Measurements from ENCODE around the gene UTS2B. TPM values are rescaled to one million over a fixed set of nuclear protein-coding genes. Genes with fewer than 3 reads are reported as not detected.

The UTS2B gene
- total and polyA plus RNA-seq, 8 donors = 0.37 to 2.1 (median 0.72) TPM; not detected in 1

DNA sequence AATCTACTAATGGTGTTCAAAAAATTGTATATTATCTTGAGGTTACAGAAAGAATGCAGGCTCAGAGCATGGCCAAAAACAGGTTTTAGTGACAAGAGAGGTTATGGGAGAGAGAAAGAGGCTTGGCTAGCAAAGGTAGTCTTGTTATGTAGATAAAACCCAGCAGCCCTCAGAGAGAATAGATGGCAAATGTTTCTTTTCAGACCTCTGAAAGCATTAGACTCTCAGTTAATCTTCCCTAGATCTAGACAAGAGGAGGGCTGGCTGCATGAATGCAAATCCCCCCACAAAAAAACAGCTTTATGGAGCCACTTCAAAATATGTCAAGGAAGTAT, 69.1 kb downstream of the UTS2B start:
- intact Hi-C loops (cut with DNase I) = no loop called here
- Histone ChIP-seq H3K27me3 (no peaks in the 10 kb centered on the region), H3K4me3 (no peak overlapping the region), H3K36me3 (no peaks in the 10 kb centered on the region), H3K9me3 (no peaks in the 10 kb centered on the region), H3K4me1 (no peaks in the 10 kb centered on the region), H3K27ac (no peak overlapping the region)
- DNase-seq = no peak
- no peak for ATAC-seq
- TF ChIP-seq, protein P1, sequence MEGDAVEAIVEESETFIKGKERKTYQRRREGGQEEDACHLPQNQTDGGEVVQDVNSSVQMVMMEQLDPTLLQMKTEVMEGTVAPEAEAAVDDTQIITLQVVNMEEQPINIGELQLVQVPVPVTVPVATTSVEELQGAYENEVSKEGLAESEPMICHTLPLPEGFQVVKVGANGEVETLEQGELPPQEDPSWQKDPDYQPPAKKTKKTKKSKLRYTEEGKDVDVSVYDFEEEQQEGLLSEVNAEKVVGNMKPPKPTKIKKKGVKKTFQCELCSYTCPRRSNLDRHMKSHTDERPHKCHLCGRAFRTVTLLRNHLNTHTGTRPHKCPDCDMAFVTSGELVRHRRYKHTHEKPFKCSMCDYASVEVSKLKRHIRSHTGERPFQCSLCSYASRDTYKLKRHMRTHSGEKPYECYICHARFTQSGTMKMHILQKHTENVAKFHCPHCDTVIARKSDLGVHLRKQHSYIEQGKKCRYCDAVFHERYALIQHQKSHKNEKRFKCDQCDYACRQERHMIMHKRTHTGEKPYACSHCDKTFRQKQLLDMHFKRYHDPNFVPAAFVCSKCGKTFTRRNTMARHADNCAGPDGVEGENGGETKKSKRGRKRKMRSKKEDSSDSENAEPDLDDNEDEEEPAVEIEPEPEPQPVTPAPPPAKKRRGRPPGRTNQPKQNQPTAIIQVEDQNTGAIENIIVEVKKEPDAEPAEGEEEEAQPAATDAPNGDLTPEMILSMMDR (IDR thresholded peaks at IDR 0.05) = no peak

DNA sequence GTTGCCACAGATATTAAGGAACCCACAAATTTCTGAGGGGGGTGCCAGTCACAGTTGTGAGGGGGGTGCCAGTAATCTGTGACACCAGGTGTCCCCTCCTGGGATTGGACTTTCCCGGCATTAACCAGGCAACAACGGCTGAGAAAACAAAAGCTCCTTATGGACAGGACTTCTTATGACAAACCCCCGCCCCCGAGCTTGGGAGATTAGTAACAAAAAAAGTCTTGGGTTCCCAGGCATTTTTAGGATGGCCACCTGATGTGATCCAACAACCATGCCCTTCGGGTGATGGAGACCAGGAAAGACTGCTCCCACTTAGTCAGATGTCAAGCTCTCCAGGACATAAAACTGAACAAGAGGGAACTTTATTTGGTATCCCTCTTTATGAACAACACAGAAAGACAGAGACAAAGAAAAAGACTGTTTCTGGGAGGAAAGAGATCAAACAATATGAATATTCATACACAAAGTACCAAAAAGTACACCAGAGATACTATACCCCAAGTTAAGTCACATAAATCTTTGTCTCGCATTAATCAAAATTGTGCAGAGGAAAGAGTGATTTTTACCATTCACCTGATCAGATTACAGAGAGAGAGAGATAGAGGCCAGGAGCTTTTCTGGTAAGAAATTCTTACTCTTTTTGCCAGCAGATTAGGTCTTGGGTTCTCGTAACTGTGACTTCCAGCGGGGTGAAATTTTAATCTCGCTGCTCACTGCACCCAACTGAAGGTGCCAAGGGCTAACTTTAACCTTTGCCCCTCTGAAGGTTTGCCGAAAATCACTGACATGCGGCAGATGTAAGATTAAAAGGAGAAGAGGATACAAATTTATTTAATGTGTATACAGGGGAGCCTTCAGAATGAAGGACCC, 69.7 kb downstream of the UTS2B start:
- ATAC-seq (no peak), DNase-seq (no peak)
- no peaks in the 10 kb centered on the region for H3K27me3 ChIP-seq
- no peak overlapping the region for H3K4me3 ChIP-seq
- H3K36me3 ChIP-seq = no peaks in the 10 kb centered on the region
- no peak overlapping the region for H3K27ac ChIP-seq
- intact Hi-C loops (cut with DNase I) = no loop called here
- H3K9me3 ChIP-seq = no peaks in the 10 kb centered on the region
- no peaks in the 10 kb centered on the region for H3K4me1 ChIP-seq
- TF ChIP-seq, protein P1 (IDR thresholded peaks at IDR 0.05) = no peak

DNA sequence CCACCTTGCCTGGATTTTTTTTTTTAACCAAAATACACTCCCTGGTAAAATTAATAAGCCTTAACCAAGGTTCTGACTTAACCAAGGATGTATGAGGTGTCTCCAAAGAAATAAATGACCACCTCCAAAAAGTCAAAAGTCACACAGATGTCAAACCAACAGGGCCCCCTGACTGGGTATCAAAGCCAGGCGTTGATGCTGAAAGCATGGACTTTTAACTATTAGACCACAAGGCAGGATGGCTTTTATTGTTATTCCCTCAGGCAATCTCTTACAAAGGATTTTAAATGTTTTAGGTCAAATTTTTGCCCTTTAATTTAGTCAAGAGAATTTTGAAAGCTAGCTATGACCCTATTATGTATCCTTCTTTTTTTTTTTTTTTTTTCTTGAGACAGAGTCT, 70.8 kb downstream of the UTS2B start:
- TF ChIP-seq, protein P1 (IDR thresholded peaks at IDR 0.05) = no peak
- intact Hi-C loops (cut with DNase I) = no loop called here
- no peak for ATAC-seq

DNA sequence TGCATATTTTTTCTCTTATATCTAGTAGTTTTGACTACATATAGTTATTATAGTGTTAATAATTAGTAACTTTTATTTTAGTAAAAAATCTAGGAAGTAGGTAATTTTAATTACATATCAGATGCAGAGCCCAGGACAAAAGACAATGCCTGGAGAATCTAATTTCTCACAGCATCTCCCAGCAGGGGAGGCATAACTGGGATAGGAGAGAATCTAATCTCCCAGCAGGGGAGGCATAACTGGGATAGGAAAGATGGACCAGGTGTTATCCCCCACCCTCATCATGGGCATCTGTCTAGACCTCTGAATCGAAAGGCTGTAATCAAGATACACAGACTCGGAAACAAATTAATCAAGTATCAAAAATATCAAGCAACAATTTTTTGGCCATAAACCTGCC, 73.0 kb downstream of the UTS2B start:
- Histone ChIP-seq H3K27ac (no peak overlapping the region), H3K36me3 (no peaks in the 10 kb centered on the region), H3K4me1 (no peaks in the 10 kb centered on the region), H3K4me3 (no peak overlapping the region), H3K27me3 (no peaks in the 10 kb centered on the region), H3K9me3 (no peaks in the 10 kb centered on the region)
- no peak for ATAC-seq
- intact Hi-C loops (cut with DNase I) = no loop called here
- TF ChIP-seq, protein P1 (IDR thresholded peaks at IDR 0.05) = no peak
- no peak for DNase-seq

More for the DNA sequence above, 70.8 kb downstream of the UTS2B start:
- DNase-seq = no peak
- Histone ChIP-seq H3K27ac (no peak overlapping the region), H3K4me1 (no peaks in the 10 kb centered on the region), H3K4me3 (no peak overlapping the region), H3K36me3 (no peaks in the 10 kb centered on the region), H3K9me3 (no peaks in the 10 kb centered on the region), H3K27me3 (no peaks in the 10 kb centered on the region)

DNA sequence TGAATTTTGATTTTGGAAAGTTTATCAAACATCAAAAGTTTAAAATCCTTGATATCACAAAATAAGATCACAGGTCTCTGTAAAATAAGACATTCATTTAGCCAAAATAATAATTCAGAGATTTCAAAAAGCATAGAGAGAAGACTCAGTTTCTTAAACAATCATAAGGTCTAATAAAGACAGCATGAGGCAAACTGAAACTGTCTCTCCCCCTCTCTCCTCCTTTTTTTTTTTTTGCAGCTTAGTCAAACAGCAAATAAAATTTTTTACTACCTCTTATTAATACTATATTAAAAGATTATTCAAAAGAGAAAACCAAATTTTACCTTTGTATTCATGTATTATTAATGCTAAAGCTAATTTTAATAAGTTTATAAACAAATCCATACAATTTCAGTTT, 73.9 kb downstream of the UTS2B start:
- TF ChIP-seq, protein P1 (IDR thresholded peaks at IDR 0.05) = no peak
- intact Hi-C loops (cut with DNase I) = no loop called here
- Histone ChIP-seq H3K4me3 (no peak overlapping the region), H3K27ac (no peak overlapping the region), H3K36me3 (no peaks in the 10 kb centered on the region), H3K27me3 (no peaks in the 10 kb centered on the region), H3K4me1 (no peaks in the 10 kb centered on the region), H3K9me3 (no peaks in the 10 kb centered on the region)
- no peak for ATAC-seq
- DNase-seq = no peak

All from left lung (tissue), 10 donors.